WTC11 (cell line): ENCODE results near the gene MACC1. TPM values are rescaled to one million over a fixed set of nuclear protein-coding genes. Genes with fewer than 3 reads are reported as not detected.

Experiments
- ATAC-seq: fragments of 200-7000 bp; cut with Tn5 transposase; 2 replicates; pipeline ENCODE4 v1.10.0; 2021; ENCODE audit warnings: mild to moderate bottlenecking, moderate library complexity
- CTCF ChIA-PET: fragments of 300-600 bp; sonication (Branson Sonifier 250); formaldehyde crosslinking; loops from one replicate; lab custom pipeline; 2021; ENCODE audit warnings: antibody characterized with exemption; lab: Charles Lee
- POLR2A ChIA-PET: fragments of 350-600 bp; sonication (Branson Sonifier 250); formaldehyde crosslinking; loops from one replicate; lab custom pipeline; 2021; ENCODE audit warnings: antibody characterized with exemption; lab: Charles Lee
- DNase-seq: peaks from one replicate; pipeline ENCODE4 v3.0.0; 2021; ENCODE audit warnings: low spot score
- H3K27ac Mint-ChIP-seq: 2 replicates; pipeline ENCODE4 v1.8.0; 2021; ENCODE audit warnings: mixed read lengths
- H3K27me3 Mint-ChIP-seq: 2 replicates; pipeline ENCODE4 v1.8.0; 2021; ENCODE audit warnings: low read depth, mild to moderate bottlenecking, moderate library complexity, mixed read lengths
- H3K36me3 Mint-ChIP-seq: 2 replicates; pipeline ENCODE4 v1.8.0; 2021; ENCODE audit warnings: mixed read lengths
- H3K4me1 Mint-ChIP-seq: 2 replicates; pipeline ENCODE4 v1.8.0; 2022; ENCODE audit warnings: mixed read lengths
- H3K4me3 Mint-ChIP-seq: 2 replicates; pipeline ENCODE4 v1.8.0; 2021; ENCODE audit warnings: mild to moderate bottlenecking, moderate library complexity, mixed read lengths
- H3K9me3 Mint-ChIP-seq: 2 replicates; pipeline ENCODE4 v1.8.0; 2021; ENCODE audit warnings: mixed read lengths
- ELF4 ChIP-seq: sonication (generic); formaldehyde crosslinking; IDR thresholded peaks from 2 replicates; pipeline ENCODE4 v1.8.1; 2022; ENCODE audit warnings: low read depth, mild to moderate bottlenecking, moderate library complexity, missing genetic modification reagents
- EMX1 ChIP-seq: fragments of 250-450 bp; sonication (Bioruptor Pico); IDR thresholded peaks from 2 replicates; pipeline ENCODE4 v1.8.0; 2021; ENCODE audit warnings: mild to moderate bottlenecking
- ESRRA ChIP-seq: sonication (generic); formaldehyde crosslinking; IDR thresholded peaks from 2 replicates; pipeline ENCODE4 v1.8.1; 2022; ENCODE audit warnings: mild to moderate bottlenecking, missing genetic modification reagents, borderline replicate concordance
- GRHL2 ChIP-seq: fragments of 250-450 bp; sonication (Bioruptor Pico); IDR thresholded peaks from 2 replicates; pipeline ENCODE4 v1.8.0; 2022; ENCODE audit warnings: mild to moderate bottlenecking, moderate library complexity; ENCODE audit not compliant: insufficient replicate concordance, severe bottlenecking
- GTF2I ChIP-seq: fragments of 250-450 bp; sonication (Bioruptor Pico); conservative IDR thresholded peaks from 2 replicates; pipeline ENCODE4 v1.4.0; 2021; ENCODE audit warnings: mild to moderate bottlenecking
- NFATC4 ChIP-seq: fragments of 250-450 bp; sonication (Bioruptor Pico); IDR thresholded peaks from 2 replicates; pipeline ENCODE4 v1.9.0; 2021; ENCODE audit warnings: mild to moderate bottlenecking
- OVOL2 ChIP-seq: fragments of 250-450 bp; sonication (Bioruptor Pico); IDR thresholded peaks from 2 replicates; pipeline ENCODE4 v1.9.0; 2021; ENCODE audit warnings: mild to moderate bottlenecking, borderline replicate concordance
- TCF7 ChIP-seq: sonication (generic); formaldehyde crosslinking; IDR thresholded peaks from 2 replicates; pipeline ENCODE4 v1.8.0; 2022; ENCODE audit warnings: mild to moderate bottlenecking, low read depth, missing genetic modification reagents, moderate library complexity
- ZNF121 ChIP-seq: sonication (generic); formaldehyde crosslinking; IDR thresholded peaks from 2 replicates; pipeline ENCODE4 v1.8.0; 2023; ENCODE audit warnings: missing genetic modification reagents
- total RNA-seq: library from RNA; stranded (reverse); gene quantifications from 3 replicates; pipeline ENCODE4 v1.2.3, GENCODE V29; 2021
- TF ChIP-seq, protein P1 (sequence below): sonication (generic); formaldehyde crosslinking; IDR thresholded peaks from 2 replicates; pipeline ENCODE4 v1.8.1; 2023; ENCODE audit warnings: mild to moderate bottlenecking, missing genetic modification reagents
- TF ChIP-seq, protein P2 (sequence below): sonication (generic); formaldehyde crosslinking; IDR thresholded peaks from 2 replicates; pipeline ENCODE4 v1.8.1; 2023; ENCODE audit warnings: mild to moderate bottlenecking, missing genetic modification reagents, borderline replicate concordance
- TF ChIP-seq, protein P3 (sequence below): sonication (generic); formaldehyde crosslinking; IDR thresholded peaks from 2 replicates; pipeline ENCODE4 v1.8.0; 2023; ENCODE audit warnings: missing genetic modification reagents
- TF ChIP-seq, protein P4 (sequence below): sonication (generic); formaldehyde crosslinking; conservative IDR thresholded peaks from 2 replicates; pipeline ENCODE4 v1.8.1; 2023; ENCODE audit warnings: mild to moderate bottlenecking, low read depth, missing genetic modification reagents, moderate library complexity
- TF ChIP-seq, protein P5 (sequence below): fragments of 250-450 bp; sonication (Bioruptor Pico); IDR thresholded peaks from 2 replicates; pipeline ENCODE4 v1.9.0; 2021; ENCODE audit warnings: mild to moderate bottlenecking

MACC1 gene
- total RNA-seq, 1 experiment from 2014 or later = 14.6 TPM

DNA sequence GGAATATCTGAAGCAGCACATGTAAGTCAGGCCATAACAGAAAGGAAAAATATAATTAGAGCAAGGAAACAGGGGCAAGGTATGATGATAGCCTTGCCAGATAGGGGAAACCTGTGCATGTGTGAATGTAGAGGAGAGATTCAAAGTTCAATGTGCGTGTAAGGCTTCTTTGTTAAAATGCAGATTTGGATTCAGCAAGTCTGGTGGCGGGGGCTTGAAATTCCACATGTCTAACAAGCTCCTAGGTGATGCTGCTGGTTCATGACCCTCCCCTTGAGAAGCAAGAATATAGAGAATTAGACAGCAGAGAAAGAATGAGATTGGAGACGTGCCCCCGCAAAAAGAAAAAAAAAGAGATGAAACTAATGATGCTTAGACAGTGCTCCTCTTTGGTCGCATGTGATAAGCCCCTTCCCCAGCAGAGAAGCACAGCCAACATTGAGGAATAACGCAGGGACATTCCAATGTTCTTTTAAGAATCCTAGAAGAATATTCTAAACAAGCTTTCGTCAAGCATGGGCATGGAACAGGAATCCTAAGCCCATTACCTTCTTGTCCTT lies 21.1 kb upstream of the MACC1 start (continued):
- TF ChIP-seq GTF2I (CRISPR knock-in tag) = no peak
- TF ChIP-seq, all 79 proteins: peak for 0

DNA sequence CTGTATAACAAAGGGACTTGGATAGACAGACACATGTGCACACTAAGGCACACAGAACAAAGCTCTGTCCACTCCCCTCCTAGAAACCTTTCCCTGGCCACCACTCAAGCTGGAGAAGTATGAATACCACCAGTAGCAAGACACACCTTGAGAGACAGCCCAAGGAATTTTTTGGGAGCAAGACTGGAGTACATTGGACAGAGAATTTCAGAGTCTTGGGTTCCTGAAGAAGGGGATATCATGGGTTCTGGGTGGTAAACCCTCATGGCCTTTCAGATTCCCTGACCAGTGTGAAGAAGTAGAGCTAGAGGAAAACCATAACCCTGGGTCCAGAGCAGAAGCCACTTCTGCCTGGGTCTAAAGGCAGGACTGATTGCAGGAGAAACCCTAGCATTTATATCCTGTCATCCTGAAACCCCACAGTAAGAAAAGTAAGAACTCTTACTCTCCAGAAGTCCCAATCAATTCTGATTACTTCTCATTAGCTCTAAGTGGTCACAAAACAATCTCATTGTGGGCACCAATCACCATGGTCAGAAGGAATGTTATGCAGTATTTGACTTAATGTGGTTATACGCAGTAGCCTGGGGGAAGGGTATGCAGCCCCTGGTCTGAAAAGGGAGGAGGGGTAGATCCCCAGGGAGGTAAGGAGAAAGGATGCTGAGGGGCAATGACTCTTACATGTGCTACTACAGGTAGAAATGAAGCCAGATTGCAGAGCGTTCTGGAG lies 20.4 kb upstream of the MACC1 start:
- no peaks in the 10 kb centered on the region for H3K27me3 Mint-ChIP-seq
- H3K4me3 Mint-ChIP-seq = no peak overlapping the region
- POLR2A ChIA-PET = interaction anchor here (0.6 kb wide), 1 partner anchor 93 kb away, joined by 3 read pairs; no protein-coding TSS in a partner anchor
- TF ChIP-seq, protein P1, sequence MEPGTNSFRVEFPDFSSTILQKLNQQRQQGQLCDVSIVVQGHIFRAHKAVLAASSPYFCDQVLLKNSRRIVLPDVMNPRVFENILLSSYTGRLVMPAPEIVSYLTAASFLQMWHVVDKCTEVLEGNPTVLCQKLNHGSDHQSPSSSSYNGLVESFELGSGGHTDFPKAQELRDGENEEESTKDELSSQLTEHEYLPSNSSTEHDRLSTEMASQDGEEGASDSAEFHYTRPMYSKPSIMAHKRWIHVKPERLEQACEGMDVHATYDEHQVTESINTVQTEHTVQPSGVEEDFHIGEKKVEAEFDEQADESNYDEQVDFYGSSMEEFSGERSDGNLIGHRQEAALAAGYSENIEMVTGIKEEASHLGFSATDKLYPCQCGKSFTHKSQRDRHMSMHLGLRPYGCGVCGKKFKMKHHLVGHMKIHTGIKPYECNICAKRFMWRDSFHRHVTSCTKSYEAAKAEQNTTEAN (CRISPR knock-in tag) = no peak
- TF ChIP-seq, protein P2, sequence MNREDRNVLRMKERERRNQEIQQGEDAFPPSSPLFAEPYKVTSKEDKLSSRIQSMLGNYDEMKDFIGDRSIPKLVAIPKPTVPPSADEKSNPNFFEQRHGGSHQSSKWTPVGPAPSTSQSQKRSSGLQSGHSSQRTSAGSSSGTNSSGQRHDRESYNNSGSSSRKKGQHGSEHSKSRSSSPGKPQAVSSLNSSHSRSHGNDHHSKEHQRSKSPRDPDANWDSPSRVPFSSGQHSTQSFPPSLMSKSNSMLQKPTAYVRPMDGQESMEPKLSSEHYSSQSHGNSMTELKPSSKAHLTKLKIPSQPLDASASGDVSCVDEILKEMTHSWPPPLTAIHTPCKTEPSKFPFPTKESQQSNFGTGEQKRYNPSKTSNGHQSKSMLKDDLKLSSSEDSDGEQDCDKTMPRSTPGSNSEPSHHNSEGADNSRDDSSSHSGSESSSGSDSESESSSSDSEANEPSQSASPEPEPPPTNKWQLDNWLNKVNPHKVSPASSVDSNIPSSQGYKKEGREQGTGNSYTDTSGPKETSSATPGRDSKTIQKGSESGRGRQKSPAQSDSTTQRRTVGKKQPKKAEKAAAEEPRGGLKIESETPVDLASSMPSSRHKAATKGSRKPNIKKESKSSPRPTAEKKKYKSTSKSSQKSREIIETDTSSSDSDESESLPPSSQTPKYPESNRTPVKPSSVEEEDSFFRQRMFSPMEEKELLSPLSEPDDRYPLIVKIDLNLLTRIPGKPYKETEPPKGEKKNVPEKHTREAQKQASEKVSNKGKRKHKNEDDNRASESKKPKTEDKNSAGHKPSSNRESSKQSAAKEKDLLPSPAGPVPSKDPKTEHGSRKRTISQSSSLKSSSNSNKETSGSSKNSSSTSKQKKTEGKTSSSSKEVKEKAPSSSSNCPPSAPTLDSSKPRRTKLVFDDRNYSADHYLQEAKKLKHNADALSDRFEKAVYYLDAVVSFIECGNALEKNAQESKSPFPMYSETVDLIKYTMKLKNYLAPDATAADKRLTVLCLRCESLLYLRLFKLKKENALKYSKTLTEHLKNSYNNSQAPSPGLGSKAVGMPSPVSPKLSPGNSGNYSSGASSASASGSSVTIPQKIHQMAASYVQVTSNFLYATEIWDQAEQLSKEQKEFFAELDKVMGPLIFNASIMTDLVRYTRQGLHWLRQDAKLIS (CRISPR knock-in tag) = no peak
- TF ChIP-seq, protein P3, sequence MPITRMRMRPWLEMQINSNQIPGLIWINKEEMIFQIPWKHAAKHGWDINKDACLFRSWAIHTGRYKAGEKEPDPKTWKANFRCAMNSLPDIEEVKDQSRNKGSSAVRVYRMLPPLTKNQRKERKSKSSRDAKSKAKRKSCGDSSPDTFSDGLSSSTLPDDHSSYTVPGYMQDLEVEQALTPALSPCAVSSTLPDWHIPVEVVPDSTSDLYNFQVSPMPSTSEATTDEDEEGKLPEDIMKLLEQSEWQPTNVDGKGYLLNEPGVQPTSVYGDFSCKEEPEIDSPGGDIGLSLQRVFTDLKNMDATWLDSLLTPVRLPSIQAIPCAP = no peak
- TF ChIP-seq ESRRA (CRISPR knock-in tag) (no peak), OVOL2 (CRISPR knock-in tag) (no peak), TCF7 (CRISPR knock-in tag) (no peak), EMX1 (CRISPR knock-in tag) (no peak), ZNF121 (no peak), NFATC4 (CRISPR knock-in tag) (no peak), GRHL2 (no peak)
- TF ChIP-seq, protein P4, sequence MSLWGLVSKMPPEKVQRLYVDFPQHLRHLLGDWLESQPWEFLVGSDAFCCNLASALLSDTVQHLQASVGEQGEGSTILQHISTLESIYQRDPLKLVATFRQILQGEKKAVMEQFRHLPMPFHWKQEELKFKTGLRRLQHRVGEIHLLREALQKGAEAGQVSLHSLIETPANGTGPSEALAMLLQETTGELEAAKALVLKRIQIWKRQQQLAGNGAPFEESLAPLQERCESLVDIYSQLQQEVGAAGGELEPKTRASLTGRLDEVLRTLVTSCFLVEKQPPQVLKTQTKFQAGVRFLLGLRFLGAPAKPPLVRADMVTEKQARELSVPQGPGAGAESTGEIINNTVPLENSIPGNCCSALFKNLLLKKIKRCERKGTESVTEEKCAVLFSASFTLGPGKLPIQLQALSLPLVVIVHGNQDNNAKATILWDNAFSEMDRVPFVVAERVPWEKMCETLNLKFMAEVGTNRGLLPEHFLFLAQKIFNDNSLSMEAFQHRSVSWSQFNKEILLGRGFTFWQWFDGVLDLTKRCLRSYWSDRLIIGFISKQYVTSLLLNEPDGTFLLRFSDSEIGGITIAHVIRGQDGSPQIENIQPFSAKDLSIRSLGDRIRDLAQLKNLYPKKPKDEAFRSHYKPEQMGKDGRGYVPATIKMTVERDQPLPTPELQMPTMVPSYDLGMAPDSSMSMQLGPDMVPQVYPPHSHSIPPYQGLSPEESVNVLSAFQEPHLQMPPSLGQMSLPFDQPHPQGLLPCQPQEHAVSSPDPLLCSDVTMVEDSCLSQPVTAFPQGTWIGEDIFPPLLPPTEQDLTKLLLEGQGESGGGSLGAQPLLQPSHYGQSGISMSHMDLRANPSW (CRISPR knock-in tag) = no peak
- H3K9me3 Mint-ChIP-seq = no peaks in the 10 kb centered on the region
- CTCF ChIA-PET = no interaction called here
- ATAC-seq (peak; percentile 39; the same call in 1 of the 2 replicates), DNase-seq (no peak)
- no peak overlapping the region for H3K27ac Mint-ChIP-seq
- H3K4me1 Mint-ChIP-seq = peaks cover 17% of the 10 kb centered on the region
- H3K36me3 Mint-ChIP-seq = no peaks in the 10 kb centered on the region

DNA sequence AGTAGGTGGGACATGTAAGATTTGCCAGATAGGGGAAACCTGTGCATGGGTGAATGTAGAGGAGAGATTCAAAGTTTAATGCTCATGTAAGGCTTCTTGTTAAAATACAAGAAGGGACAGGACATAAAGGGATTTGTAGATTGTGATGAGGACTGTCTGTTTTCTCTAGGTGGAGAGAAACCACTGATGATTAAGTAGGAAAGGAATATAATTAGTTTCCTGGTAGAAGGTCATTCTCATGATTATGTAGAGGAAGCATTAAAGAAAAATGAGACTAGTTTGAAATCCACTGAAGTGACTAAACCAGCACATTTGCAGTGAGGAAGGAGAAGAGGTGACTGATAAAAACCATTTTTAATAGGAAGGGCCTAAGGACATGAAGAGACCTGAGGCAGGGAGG lies 19.6 kb upstream of the MACC1 start:
- ChIA-PET POLR2A (interaction anchor here (0.6 kb wide), 1 partner anchor 94 kb away, joined by 3 read pairs; no protein-coding TSS in a partner anchor), CTCF (interaction anchor here (0.8 to 1.0 kb wide), 2 partner anchors 19 to 528 kb away, joined by 3 read pairs; partner anchors contain the start of genes MACC1 and POLR1F)
- Mint-ChIP-seq H3K27ac (no peak overlapping the region), H3K4me3 (no peak overlapping the region), H3K4me1 (peaks cover 17% of the 10 kb centered on the region), H3K9me3 (no peaks in the 10 kb centered on the region), H3K36me3 (no peaks in the 10 kb centered on the region), H3K27me3 (no peaks in the 10 kb centered on the region)
- ATAC-seq (no peak), DNase-seq (no peak)
- no peak for TF ChIP-seq GRHL2
- TF ChIP-seq, protein P5, sequence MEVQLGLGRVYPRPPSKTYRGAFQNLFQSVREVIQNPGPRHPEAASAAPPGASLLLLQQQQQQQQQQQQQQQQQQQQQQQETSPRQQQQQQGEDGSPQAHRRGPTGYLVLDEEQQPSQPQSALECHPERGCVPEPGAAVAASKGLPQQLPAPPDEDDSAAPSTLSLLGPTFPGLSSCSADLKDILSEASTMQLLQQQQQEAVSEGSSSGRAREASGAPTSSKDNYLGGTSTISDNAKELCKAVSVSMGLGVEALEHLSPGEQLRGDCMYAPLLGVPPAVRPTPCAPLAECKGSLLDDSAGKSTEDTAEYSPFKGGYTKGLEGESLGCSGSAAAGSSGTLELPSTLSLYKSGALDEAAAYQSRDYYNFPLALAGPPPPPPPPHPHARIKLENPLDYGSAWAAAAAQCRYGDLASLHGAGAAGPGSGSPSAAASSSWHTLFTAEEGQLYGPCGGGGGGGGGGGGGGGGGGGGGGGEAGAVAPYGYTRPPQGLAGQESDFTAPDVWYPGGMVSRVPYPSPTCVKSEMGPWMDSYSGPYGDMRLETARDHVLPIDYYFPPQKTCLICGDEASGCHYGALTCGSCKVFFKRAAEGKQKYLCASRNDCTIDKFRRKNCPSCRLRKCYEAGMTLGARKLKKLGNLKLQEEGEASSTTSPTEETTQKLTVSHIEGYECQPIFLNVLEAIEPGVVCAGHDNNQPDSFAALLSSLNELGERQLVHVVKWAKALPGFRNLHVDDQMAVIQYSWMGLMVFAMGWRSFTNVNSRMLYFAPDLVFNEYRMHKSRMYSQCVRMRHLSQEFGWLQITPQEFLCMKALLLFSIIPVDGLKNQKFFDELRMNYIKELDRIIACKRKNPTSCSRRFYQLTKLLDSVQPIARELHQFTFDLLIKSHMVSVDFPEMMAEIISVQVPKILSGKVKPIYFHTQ (CRISPR knock-in tag) = no peak
- TF ChIP-seq ELF4 (CRISPR knock-in tag) = no peak
